KOPT-K1 (cell line): ENCODE results near the gene KAZN.
"Not testable (repeated sequence)": the region's sequence is repeated elsewhere in the genome, so short reads cannot be mapped to it uniquely, and the experiment has no call there.

Experiments used
- H3K27ac ChIP-seq: fragments of 200-600 bp; sonication (generic); 2 replicates; pipeline ENCODE4 v1.5.1; 2016; ENCODE audit warnings: antibody characterized with exemption, mild to moderate bottlenecking, low read depth, low read length; ENCODE audit not compliant: poor library complexity, severe bottlenecking
- H3K36me3 ChIP-seq: fragments of 200-600 bp; sonication (generic); 2 replicates; pipeline ENCODE4 v1.5.1; 2017; ENCODE audit warnings: antibody characterized with exemption, mild to moderate bottlenecking, low read length, moderate library complexity; ENCODE audit not compliant: insufficient read depth
- H3K9me3 ChIP-seq: fragments of 200-600 bp; sonication (generic); 2 replicates; pipeline ENCODE4 v1.5.1; 2017; ENCODE audit warnings: antibody characterized with exemption, low read length, mild to moderate bottlenecking; ENCODE audit not compliant: insufficient read depth, poor library complexity, severe bottlenecking

Gene KAZN

DNA sequence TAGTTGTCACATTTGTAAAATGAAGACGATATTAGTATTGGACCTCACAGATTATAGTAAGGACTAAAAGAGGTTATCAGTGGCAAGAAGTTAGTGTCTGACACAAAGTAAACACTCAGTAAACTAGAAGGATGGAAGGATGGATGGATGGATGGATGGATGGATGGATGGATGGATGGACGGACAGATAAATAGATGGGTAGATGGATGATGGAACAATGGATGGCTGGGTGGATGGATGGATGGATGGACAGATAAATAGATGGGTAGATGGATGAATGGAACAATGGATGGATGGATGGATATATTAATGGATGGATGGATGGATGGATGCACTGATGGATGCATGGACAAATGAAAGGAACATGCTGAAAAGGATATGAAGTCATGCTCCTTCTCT is 22.3 kb upstream of the KAZN start:
- H3K27ac ChIP-seq: no peak overlapping the region
- H3K36me3 ChIP-seq: no peaks in the 10 kb centered on the region
- H3K9me3 ChIP-seq: peaks cover 24% of the 10 kb centered on the region

DNA sequence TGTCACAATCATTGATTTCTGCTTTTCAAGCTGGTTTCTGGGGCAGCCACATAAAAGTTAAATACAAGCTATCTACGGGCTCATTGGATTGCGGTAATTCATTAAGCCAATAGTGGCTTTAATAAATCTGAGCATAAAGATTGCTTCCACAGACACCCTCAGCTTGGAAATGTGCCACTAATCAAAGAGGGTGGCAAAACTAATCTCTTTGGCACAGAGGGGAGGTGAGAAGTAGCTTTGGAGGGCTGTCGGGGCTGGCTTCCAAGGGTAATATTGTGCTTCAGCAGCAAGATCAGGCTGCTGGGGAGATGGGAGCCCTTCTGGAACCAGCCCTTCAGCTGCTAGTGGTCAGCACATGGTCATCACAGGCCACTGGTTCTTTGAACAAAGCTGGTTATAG is 21.2 kb upstream of the KAZN start:
- H3K9me3 ChIP-seq: peaks cover 30% of the 10 kb centered on the region
- H3K27ac ChIP-seq: no peak overlapping the region
- no peaks in the 10 kb centered on the region for H3K36me3 ChIP-seq

DNA sequence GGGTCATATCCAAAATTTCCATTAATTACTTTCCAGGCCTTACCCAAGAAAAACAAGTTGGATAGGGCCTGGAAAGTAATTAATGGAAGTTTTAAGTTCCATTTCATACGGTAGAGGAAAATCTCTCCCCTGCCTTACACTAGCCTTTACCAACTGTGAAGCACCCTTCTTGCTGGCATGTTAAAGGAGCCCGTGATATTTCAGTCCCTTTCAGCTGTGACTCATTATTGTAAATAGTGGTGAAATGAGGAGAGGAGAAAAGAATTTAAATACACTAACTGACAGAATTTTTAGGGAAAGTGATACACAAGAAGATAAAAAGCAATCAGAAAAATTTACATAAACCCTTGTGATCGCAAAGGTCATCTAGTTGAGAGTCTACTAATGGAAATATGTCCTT is 20.3 kb upstream of the KAZN start:
- H3K9me3 ChIP-seq: peaks cover 30% of the 10 kb centered on the region
- no peaks in the 10 kb centered on the region for H3K36me3 ChIP-seq
- no peak overlapping the region for H3K27ac ChIP-seq

- H3K27ac ChIP-seq, H3K36me3 ChIP-seq: not testable (repeated sequence)
- H3K9me3 ChIP-seq: peaks cover 26% of the 10 kb centered on the region
Observed at GRCh38 chr1:14580295-14580694, 18.2 kb upstream of the KAZN start.

- Histone ChIP-seq H3K9me3 (peaks cover 21% of the 10 kb centered on the region), H3K36me3 (no peaks in the 10 kb centered on the region), H3K27ac (no peak overlapping the region)
Observed at GRCh38 chr1:14580986-14581385, 17.5 kb upstream of the KAZN start.

DNA sequence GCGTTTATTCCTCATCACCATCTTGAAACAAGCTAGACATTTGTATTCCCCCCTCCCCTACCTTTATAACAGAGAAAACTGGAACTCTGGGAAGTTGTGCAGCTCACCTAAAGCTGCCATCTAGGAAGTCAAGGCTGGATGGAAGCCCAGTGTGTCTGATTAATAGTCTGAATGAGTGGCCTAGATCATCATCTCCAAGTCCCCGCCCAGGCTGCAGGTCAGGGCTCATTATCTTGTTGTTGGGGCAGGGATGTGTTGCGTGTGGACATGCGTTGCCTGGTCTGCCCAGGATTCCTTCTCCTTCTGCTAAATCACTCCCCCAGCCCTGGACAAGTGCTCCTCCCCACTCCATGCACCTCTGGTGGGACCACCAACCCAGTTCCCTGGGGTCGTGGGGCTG is 14.7 kb upstream of the KAZN start:
- Histone ChIP-seq H3K9me3 (peaks cover 21% of the 10 kb centered on the region), H3K36me3 (no peaks in the 10 kb centered on the region), H3K27ac (no peak overlapping the region)

DNA sequence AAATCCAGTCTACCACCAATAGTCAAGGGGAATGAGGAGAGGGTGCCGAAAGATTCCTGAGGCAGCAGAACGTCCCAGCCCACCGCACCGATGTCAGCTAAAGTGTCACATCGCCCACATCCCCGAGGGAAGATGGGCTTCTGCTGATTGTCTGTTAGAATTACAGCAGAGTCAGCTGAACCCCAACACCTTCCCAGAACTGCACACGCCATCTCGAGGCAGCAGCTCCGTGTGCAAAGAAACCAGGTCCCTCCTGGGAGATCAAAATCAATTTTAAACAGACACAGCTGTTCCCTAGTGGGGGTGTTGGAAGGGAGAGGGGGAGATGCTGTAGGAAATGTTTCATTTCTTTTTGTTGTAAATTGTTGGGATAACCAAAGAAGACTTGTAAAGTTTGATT is 12.8 kb upstream of the KAZN start:
- Histone ChIP-seq H3K27ac (no peak overlapping the region), H3K9me3 (peaks cover 14% of the 10 kb centered on the region), H3K36me3 (no peaks in the 10 kb centered on the region)

DNA sequence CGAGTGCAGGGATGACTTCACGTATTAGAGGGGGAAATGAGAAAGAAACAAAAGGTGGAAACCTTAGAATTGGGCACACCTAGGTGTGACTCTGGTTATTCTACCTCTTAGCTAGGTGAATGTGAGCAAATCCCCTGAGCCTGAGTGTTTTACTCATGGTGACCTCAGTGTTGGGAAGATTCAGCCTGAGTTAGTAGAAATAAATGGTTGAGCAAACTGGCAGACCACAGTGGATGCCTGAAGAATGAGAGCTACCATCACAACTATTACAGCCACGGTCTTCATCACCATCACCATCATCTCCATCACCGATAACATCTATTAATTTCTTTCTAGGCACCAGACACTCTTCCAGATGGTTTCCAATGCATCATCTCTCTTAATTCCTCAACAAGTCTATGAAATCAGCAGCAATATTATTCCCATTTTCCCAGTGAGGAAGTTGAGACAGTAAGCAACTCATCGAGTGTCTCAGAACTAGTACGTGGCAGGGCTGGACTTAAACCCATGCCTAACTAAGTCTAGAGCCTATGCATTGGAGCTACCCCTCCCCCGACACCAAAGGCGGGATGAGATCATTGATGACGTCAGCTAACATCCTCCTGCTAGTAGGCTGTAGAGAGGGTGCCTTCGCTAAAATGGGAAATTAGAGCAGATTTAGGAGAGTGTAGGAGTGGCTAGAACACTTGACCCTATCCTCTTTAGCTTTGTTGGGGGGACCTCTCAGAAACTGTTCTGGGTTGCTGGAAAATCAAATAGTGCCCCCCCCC is 7.9 kb upstream of the KAZN start:
- Histone ChIP-seq H3K9me3 (no peaks in the 10 kb centered on the region), H3K27ac (no peak overlapping the region), H3K36me3 (no peaks in the 10 kb centered on the region)

GRCh38 chr1:14591600-14591999 is 6.9 kb upstream of the KAZN start:
- Histone ChIP-seq H3K36me3 (no peaks in the 10 kb centered on the region), H3K27ac (no peak overlapping the region), H3K9me3 (no peaks in the 10 kb centered on the region)

DNA sequence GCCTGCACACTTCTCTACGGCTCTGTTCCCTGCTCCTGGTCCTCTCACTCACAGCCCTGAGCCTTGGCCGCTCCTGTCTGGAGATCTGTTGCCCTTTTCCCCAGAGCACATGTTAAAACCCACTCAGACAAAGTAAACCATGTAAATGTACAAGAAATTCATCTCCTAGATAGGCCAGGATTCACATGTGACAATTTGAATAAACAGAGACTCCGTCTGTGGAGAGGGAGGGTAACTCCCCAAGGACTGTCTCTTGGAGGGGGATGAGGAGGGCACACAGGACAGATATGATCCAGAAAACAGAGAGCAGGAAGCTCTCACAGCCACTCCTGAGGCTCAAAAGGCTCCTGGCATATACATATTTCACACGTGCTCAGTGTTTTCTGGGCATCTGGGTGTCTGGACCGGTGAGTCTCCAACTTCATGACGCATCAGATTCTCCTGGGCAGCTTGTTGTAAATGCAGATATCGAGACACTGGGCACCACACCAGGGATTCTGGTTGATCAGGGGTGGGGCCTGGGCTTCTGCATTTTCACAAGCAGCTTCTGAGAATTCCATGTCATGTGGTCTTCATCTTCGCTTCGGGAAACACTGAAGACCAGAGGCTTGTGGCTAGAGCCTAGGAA is 6.4 kb upstream of the KAZN start:
- Histone ChIP-seq H3K36me3 (no peaks in the 10 kb centered on the region), H3K27ac (no peak overlapping the region), H3K9me3 (no peaks in the 10 kb centered on the region)

DNA sequence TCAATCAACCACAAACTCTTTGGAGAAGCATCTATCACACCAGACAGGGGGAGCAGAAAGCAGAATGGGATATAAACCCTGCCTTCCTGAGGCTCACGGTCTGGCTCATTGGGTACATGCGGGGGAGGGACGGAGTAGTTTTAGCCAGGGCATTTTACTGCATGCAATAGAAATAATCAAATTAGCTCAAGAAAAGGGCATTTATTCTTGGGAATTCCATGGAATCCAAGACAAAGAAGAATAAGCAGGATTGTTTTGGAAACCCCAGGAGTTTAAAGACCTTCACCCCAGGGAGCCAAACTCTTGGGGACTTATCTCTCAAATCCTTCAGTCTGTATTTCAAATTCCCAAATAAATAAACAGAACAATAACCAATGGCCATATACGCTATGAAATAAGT is 5.2 kb upstream of the KAZN start:
- no peaks in the 10 kb centered on the region for H3K36me3 ChIP-seq

DNA sequence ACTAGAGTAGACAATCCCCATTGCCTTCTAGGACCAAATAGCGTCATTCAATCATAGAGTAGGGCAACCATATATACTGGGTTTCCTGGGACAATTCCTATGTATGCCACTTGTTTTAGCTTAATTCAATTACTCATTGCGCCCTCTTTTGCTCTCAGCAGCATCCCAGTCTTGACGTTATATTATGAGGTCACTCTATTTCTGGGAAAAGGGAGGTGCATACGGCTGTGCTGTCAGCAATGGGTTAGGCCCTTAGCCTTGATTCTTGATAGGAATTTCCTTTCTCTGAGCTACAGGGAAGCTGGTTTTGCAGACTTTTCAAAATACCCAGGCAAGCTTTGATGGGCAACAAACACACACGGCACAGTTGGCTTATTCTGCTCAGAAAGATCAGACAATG is 4.4 kb upstream of the KAZN start:
- H3K36me3 ChIP-seq: no peaks in the 10 kb centered on the region
- no peak overlapping the region for H3K27ac ChIP-seq
- no peaks in the 10 kb centered on the region for H3K9me3 ChIP-seq

More for the DNA sequence above, 5.2 kb upstream of the KAZN start:
- no peak overlapping the region for H3K27ac ChIP-seq
- H3K9me3 ChIP-seq: no peaks in the 10 kb centered on the region

GRCh38 chr1:14596591-14596990 is 1.9 kb upstream of the KAZN start:
- Histone ChIP-seq H3K36me3 (no peaks in the 10 kb centered on the region), H3K27ac (no peak overlapping the region), H3K9me3 (no peaks in the 10 kb centered on the region)

DNA sequence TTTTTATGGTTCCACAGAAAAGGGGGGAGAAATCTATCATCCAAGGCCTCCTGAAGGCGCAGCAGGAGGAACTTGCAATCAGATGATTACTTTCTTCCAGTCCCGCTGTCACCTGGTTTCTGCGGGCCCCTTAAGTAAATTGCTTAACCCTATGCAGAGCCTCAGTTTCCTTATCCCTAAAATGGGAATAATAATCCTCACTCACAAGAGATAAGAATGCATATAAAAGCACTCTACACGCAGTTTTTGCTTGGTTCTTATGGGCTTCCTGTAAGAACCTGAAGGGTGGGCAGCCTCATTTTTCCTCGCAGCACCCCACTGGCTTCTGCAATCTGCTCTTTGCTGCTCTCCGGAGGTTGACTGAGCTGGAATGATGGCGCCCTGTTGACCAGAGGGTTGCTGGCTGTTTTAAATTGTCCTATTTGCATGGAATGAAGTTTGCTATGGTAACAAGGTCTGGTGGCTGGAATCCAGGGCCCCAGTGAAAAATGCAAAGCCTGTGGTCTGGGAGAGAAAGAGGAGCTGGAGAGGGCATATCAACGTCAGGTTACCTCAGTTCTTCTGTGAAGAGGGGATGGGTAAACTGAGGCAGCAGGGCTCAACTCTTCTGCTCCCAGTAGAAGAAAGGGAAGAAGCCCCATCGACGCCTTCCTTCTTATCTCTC is 1.0 kb upstream of the KAZN start:
- Histone ChIP-seq H3K36me3 (no peaks in the 10 kb centered on the region), H3K27ac (no peak overlapping the region), H3K9me3 (no peaks in the 10 kb centered on the region)

DNA sequence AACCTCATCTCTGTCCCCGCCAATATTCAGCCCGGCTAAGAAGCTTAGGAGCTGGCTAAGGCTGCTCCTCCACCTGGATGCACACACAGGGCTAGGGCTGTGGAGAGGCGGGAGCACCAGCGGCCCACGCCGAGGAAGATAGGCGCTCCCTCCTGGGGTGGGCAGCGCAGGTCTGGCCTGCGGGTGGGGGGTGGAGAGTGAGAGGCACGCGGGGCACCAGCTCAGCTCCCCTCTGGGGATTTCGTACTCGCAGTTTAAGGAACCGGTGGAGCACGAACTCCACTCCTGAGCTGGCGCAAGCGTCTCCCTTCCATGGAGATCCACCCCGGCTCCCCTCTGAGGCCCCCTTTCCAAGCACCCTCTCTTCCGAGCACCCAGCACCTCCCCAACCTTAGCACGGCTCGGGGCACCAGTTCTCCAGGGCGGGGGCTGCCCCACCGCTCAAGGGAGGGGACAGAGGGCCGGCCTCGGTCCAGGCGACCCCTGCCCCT is 433 bp upstream of the KAZN start:
- Histone ChIP-seq H3K27ac (no peak overlapping the region), H3K36me3 (no peaks in the 10 kb centered on the region), H3K9me3 (no peaks in the 10 kb centered on the region)
